Smooth muscle cell of the brain vasculature (primary cell): ENCODE results near the gene MLX.
"Not testable (repeated sequence)": the region's sequence is repeated elsewhere in the genome, so short reads cannot be mapped to it uniquely, and the experiment has no call there.

ENCODE experiments used
- DNase-seq: peaks from one replicate; pipeline ENCODE4 v3.0.0-alpha.2; 2012; ENCODE audit warnings: low read depth, low spot score

The MLX gene

DNA sequence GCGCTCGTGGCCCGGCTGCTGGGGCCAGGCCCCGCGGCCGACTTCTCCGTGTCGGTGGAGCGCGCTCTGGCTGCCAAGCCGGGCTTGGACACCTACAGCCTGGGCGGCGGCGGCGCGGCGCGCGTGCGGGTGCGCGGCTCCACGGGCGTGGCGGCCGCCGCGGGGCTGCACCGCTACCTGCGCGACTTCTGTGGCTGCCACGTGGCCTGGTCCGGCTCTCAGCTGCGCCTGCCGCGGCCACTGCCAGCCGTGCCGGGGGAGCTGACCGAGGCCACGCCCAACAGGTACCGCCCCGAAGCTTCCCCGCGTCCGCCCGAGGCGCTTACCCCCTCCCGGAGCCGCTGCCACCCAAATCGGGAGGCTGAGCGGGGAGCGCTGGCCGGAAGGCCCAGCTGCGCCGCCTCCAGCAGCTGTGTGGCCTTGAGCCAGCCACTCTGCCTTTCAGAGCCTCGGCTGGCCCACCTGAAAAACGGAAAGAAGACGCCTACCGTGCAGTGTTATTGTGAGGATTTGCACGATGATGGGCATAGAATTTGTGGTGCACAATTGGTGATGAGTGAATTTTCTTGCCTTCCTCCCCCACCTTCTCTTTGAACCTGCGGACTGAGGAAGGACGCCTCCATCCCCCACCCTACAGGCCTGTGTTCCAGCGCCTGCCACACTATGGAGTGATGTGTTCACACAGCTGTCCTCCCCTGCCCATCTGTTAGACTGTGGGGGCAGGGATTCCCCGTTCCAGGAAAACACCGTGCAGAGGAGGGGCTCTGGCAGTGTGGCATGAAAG is 30.3 kb upstream of the MLX start:
- no peak for DNase-seq

DNA sequence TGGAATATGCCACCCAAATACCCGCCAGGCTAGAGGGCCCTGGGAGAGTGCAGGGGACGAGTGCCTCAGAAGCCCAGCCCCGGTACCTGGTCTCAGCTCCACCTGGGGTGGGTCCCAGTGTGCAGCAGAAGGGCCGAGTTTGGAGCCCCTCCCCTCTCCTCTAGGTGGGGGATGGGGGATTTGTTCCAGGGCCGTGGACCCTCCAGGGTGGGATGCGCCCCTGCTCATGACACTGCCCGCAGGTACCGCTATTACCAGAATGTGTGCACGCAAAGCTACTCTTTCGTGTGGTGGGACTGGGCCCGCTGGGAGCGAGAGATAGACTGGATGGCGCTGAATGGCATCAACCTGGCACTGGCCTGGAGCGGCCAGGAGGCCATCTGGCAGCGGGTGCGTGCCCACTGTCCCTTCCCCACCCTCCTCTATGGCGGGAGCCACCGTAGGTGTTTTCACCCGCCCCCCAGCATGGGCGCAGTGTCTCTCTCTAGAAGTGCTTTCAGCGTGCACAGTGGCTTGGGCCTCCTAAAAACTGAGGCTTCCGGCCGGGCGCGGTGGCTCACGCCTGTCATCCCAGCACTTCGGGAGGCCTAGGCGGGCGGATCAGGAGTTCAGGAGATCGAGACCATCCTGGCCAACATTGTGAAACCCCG is 29.6 kb upstream of the MLX start:
- no peak for DNase-seq

DNA sequence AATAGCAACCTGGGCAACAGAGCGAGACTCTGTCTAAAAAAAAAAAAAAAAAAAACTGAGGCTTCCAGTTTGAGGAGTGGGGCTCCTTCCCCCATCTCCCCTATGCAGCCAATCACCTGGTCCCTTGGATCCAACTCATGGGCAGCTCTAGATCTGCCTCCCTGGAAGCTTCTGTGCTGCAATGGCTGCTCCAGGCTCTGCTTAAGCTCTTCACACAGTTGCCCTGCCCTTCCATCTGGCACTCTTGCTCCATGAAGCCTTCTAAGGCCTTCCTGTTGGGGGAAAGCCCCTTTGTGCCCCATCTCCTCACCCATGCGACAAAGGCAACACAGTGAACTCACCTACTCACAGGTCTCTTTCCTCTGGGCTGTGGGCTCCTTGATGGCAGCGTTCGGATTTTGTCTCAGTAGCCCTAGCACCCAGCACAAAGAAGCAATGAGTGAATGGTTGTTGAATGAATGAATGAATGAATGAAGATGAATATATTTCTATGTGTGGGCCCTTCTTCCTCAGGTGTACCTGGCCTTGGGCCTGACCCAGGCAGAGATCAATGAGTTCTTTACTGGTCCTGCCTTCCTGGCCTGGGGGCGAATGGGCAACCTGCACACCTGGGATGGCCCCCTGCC is 29.0 kb upstream of the MLX start:
- no peak for DNase-seq

DNA sequence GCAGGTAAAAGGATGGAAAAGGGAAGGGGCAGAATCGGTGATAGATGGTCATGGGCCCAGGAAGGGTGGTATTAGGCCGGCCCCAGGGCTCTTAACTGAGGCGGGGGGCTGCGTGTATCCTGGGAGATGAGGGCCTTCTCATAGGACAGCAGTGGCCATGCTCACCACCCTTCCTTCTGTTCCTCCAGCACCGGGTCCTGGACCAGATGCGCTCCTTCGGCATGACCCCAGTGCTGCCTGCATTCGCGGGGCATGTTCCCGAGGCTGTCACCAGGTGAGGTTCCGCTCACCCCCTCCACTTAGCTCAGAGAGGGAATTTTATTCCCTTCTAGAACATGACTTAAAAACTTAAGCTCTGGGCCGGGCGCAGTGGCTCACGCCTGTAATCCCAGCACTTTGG is 28.4 kb upstream of the MLX start:
- no peak for DNase-seq

DNA sequence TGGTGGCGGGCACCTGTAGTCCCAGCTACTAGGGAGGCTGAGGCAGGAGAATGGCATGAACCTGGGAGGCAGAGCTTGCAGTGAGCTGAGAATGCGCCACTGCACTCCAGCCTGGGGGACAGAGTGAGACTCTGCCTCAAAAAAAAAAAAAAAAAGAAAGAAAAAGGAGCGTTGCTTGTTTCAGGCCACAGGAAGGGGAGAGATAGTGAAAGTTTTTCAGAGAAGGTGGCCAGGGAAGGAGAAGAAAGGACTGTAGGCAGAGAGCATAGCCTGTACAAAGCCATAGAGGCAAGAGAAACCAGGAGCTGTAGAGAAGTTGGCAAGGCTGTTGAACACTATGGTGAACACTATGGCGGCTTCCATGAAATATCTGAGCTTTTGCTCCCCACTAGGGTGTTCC is 26.3 kb upstream of the MLX start:
- DNase-seq, result not testable (repeated sequence)

DNA sequence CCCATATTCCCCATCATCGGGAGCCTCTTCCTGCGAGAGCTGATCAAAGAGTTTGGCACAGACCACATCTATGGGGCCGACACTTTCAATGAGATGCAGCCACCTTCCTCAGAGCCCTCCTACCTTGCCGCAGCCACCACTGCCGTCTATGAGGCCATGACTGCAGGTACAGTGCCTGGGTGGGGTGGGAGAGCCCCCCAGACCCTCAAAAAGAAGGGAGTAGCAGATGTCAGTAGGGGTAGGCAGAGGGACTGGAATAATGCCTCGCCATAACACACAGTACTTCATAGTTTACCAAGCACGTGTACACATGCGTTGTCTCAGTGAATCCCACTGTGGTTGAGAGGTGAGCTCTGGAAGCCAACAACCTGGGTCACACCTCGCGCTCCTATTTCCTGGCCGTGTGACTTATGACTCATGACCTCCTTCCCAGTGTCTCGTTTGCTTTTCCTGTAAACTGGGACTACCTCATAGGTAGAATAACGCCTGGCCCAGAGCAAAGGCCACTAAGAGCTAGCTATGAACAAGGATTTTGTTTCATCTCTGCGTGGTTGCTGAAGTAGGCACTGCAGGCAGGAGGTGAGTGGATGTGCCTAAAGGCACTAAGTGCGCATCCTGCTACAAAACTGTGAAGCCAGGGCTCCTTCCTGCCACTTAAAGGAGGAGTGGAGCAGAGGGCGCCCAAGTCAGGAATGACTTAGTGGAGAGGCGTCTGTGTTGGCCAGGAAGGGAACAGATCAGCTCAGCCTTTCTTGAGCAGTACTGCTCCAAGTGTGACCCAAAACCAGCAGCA is 25.7 kb upstream of the MLX start:
- DNase-seq, result no peak

DNA sequence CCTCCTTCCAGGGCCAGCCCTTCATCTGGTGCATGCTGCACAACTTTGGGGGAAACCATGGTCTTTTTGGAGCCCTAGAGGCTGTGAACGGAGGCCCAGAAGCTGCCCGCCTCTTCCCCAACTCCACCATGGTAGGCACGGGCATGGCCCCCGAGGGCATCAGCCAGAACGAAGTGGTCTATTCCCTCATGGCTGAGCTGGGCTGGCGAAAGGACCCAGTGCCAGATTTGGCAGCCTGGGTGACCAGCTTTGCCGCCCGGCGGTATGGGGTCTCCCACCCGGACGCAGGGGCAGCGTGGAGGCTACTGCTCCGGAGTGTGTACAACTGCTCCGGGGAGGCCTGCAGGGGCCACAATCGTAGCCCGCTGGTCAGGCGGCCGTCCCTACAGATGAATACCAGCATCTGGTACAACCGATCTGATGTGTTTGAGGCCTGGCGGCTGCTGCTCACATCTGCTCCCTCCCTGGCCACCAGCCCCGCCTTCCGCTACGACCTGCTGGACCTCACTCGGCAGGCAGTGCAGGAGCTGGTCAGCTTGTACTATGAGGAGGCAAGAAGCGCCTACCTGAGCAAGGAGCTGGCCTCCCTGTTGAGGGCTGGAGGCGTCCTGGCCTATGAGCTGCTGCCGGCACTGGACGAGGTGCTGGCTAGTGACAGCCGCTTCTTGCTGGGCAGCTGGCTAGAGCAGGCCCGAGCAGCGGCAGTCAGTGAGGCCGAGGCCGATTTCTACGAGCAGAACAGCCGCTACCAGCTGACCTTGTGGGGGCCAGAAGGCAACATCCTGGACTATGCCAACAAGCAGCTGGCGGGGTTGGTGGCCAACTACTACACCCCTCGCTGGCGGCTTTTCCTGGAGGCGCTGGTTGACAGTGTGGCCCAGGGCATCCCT is 23.5 kb upstream of the MLX start:
- DNase-seq, result no peak

DNA sequence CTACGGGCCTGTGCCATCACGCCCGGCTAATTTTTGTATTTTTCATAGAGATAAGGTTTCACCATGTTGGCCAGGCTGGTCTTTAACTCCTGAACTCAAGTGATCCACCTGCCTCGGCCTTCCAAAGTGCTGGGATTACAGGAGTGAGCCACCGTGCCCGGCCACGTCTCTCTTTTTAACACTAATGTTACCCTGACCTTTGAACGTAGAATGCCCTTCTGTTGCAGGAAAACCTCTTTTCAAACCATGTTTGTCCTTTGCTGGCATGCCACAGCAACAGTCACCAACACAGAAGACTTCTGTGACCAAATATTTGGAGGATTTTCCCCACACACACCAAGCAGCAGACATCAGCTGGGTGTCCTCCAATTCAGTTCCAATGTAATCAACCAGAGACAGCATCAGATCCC is 22.0 kb upstream of the MLX start:
- DNase-seq, result no peak

DNA sequence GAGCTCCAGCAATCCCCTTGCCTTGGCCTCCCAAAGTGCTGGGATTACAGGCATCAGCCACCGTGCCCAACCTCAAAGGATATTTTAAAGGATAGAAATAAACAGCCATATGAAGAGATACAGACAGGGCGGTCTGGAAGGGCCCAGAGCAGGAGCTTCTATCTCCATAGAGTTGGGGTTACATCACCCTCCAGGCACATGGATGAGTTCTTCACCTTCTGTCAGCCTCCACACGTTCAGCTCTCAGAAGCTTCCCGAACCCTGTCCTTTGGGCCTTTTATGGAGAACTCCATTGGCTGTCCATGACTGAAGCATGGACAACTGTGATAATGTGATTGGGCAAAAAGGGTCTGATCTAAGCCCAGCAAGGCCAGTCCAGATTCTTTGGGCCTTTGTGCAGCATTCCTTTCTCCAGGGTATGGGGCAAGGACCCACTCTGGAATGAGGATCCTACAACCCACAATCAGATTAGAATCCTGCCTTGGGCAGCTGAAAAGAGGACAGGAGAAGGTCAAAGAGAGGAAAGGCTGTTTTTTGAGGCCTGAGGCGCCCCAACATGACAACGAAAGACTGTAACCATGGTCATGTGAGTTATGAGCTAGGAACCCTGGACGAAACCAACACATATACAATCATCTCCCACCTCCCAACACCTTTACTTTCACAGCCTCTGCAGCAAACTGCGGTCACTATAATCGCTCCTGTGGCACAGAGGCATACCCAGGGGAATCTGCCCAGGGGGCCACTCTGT is 21.0 kb upstream of the MLX start:
- DNase-seq, result not testable (repeated sequence)

DNA sequence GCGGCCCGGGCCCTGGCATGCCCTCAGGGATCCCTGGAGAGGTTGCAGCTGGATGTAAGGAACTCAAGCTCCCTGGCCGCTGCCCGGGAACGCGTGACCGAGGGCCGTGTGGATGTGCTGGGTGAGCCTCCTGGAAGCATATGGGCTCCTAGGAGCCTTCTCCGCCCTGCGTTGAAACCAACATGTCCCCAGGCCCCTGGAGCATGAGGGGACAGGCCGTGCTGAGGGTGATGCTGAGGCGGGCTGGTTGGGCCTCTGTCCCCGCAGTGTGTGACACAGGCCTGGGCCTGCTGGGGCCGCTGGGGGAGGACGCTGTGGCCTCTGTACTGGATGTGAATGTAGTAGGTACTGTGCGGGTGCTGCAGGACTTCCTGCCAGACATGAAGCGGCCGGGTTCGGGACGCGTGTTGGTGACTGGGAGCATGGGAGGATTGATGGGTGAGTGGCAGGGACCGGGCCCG is 19.9 kb upstream of the MLX start:
- DNase-seq, result no peak

DNA sequence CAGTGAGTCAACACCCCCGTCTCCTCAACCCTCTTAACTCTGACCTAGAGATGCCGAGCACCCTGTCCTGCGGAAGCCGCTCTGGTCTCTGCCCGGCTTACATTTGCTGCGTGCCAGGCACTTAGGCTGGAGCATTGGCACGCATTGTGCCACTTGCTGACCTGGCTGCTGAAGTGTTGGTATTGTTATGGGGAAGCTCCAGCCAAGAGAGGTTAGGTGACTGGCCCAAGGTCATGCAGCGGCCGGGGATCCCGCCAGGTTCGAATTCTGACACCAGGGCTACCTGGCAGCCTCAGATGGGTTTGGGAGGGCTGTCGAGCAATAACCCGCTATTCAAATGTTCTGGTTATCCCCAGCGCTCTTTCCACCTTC is 19.2 kb upstream of the MLX start:
- no peak for DNase-seq

DNA sequence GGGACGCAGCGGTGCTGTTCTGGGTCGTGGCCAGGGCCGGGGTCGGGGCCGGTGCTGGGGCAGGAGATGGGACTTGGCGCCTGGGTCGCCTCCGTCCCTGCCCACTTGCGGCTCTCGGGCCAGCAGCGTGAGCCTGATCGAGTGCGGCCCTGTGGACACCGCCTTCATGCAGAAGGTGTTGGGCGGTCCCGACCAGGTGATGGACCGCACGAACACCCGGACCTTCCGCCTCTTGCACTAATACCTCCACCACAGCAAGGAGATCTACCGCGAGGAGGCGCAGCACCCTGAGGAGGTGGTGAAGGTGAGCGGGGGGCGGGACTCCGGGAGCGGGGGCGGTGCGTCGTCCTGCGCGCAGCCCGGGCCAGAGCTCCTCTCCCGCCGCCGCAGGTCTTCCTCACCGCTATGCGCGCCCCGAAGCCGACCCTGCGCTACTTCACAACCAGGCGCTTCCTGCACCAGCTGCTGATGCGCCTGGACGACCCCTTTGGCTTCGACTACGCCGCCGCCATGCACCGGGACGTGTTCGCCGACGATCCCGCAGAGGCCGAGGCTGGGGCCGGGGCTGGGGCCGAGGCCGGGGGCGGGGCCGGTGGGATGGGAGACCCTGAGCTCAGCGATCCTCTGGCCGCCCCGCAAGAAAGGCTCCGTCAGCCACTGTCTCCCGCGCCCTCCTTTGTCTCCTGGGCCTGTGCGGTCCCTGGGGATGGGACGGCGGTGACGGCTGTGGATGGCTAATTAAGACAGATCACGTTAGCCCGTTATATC is 18.6 kb upstream of the MLX start:
- no peak for DNase-seq

DNA sequence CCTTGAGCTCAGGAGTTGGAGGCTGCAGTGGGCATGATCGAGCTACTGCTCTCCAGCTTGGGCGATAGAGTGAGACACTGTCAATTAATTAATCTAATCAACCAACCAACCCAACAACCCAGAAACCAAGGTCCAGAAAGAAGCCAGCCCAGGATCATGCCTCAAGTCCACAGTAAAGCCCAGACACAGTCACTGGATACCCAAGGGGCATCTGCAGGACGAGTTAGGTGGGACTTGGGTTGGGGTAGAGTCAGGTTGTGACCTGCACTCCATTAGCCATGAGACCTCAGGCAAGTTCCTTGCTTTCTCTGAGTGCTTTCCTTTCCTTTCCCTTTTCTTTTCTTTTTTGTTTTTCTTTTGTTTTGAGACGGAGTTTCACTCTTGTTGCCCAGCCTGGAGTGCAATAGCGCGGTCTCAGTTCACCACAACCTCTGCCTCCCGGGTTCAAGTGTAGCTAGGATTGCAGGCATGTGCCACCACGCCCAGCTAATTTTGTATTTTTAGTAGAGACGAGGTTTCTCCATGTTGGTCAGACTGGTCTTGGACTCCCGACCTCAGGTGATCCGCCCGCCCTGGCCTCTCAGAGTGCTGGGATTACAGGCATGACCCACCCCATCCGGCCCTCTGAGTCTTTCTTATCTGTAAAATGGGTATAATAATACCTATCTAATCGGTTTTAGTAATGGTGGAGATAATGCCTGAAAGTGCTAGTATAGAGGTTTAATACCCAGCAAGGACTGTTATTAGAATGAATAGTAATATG is 17.7 kb upstream of the MLX start:
- no peak for DNase-seq

DNA sequence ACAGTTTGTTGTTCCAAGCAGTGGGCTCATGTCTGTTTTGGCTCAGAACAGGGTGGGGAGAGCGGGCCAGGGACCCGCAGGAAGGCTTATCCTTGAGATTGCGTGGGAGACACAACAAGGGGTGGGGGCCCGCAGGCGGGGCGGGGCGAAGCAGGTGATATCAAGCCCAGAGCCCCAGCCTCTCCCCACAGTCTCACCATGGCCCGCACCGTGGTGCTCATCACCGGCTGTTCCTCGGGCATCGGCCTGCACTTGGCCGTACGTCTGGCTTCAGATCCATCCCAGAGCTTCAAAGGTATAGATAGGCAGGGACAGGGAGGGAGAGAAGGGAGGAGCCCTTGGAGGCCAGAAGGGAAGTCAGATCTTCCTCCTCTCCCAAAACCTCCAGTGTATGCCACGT is 14.2 kb upstream of the MLX start, which contains the start of gene HSD17B1:
TSS of gene HSD17B1 (plus strand) at position 188 of the 400 bp plus-strand sequence. CDS start at position 199, 11 bp downstream.
- not testable (repeated sequence) for DNase-seq

DNA sequence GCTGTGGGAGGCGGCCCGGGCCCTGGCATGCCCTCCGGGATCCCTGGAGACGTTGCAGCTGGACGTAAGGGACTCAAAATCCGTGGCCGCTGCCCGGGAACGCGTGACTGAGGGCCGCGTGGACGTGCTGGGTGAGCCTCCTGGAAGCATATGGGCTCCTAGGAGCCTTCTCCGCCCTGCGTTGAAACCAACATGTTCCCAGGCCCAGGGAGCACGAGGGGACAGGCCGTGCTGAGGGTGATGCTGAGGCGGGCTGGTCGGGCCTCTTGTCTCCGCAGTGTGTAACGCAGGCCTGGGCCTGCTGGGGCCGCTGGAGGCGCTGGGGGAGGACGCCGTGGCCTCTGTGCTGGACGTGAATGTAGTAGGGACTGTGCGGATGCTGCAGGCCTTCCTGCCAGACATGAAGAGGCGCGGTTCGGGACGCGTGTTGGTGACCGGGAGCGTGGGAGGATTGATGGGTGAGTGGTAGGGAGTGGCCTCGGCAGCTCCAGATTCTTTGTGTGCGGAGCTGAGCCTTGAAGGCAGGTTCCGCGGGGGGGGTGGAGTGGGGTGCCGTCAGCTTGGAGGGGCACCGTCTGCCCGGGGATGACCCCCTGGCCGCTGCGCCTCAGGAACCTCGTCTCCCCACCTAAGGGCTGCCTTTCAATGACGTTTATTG is 13.6 kb upstream of the MLX start:
- DNase-seq, result no peak

DNA sequence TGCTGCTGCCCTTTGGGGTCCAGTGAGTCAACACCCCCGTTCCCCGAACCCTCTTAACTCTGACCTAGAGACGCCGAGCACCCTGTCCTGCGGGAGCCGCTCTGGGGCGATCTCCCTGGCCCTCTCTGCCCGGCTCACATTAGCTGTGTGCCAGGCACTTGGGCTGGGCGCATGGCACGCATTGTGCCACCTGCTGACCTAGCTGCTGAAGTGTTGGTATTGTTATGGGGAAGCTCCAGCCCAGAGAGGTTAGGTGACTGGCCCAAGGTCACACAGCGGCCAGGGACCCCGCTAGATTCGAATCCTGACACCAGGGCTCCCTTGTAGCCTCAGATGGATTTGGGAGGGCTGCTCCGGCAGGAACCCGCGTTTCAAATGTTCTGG is 13.0 kb upstream of the MLX start:
- DNase-seq, result no peak

DNA sequence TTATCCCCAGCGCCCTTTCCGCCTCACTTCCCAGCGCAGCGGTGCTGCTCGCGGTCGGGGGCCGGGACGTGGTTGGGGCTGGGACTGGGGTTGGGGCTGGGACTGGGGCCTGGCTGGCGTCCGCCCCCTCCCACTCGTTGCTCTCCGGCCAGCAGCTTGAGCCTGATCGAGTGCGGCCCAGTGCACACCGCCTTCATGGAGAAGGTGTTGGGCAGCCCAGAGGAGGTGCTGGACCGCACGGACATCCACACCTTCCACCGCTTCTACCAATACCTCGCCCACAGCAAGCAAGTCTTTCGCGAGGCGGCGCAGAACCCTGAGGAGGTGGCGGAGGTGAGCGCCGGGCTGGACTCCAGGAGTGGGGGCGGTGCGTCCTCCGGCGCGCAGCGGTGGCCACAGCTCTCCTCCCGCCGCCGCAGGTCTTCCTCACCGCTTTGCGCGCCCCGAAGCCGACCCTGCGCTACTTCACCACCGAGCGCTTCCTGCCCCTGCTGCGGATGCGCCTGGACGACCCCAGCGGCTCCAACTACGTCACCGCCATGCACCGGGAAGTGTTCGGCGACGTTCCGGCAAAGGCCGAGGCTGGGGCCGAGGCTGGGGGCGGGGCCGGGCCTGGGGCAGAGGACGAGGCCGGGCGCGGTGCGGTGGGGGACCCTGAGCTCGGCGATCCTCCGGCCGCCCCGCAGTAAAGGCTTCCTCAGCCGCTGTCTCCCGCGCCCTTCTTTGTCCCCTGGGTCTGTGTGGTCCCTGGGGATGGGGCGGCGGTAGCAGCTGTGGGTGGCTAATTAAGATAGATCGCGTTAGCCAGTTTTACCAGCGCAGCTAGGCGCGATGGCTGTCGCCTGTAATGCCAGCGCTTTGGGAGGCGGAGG is 12.4 kb upstream of the MLX start:
- DNase-seq, result peak; percentile 62
